Right lobe of liver (tissue), 4 donors: Measurements from ENCODE around the gene ATOSA.

ENCODE experiments used
- POLR2A ChIP-seq: fragments of 450-650 bp; IDR thresholded peaks from one replicate; pipeline ENCODE4 v1.6.1; 2017; ENCODE audit warnings: antibody characterized with exemption, mild to moderate bottlenecking
- TF ChIP-seq, protein P1 (sequence below), 4 donors: fragments of 200-600 bp in 3 of 4; fragments of 450-650 bp in 1 of 4; IDR thresholded peaks; one replicate each; pipeline versions ENCODE4 v1.5.1 to v1.8.0; 2016 to 2022; ENCODE audit warnings: antibody characterized with exemption in 4 of 4, mild to moderate bottlenecking in 2 of 4
- donor health status: DM: no; HTN: no; CAD: no.
- donor health status: DM: no; HTN: no; CAD: no.
- donor health status: DM: no; HTN: yes; CAD: no.

DNA sequence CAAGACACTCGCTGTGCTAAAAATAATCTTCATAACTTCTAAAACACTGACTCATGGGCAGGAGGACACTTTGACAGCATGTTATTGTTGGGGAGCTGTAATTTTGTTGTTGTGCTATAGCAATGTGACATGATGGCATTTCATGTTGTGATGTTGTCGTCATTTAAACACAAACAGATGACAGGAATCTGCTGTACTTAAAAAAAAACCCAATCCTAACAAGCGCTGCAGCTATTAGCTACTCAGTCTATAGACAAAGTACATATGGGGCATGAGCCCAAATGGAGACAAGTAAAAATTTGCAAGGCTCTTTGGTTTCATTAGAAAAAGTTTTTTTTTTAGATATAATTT, 828 bp upstream of the ATOSA start:
- TF ChIP-seq, protein P1, sequence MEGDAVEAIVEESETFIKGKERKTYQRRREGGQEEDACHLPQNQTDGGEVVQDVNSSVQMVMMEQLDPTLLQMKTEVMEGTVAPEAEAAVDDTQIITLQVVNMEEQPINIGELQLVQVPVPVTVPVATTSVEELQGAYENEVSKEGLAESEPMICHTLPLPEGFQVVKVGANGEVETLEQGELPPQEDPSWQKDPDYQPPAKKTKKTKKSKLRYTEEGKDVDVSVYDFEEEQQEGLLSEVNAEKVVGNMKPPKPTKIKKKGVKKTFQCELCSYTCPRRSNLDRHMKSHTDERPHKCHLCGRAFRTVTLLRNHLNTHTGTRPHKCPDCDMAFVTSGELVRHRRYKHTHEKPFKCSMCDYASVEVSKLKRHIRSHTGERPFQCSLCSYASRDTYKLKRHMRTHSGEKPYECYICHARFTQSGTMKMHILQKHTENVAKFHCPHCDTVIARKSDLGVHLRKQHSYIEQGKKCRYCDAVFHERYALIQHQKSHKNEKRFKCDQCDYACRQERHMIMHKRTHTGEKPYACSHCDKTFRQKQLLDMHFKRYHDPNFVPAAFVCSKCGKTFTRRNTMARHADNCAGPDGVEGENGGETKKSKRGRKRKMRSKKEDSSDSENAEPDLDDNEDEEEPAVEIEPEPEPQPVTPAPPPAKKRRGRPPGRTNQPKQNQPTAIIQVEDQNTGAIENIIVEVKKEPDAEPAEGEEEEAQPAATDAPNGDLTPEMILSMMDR (IDR thresholded peaks at IDR 0.05) = no peak
- TF ChIP-seq POLR2A = no peak
